Panc1 (cell line): ENCODE data around the gene CTNNA1. TPM values are rescaled to one million over a fixed set of nuclear protein-coding genes. Genes with fewer than 3 reads are reported as not detected.

Source experiments
- ATAC-seq: fragments of 200-7000 bp; cut with Tn5 transposase; 2 replicates; pipeline ENCODE4 v1.9.1; 2020; ENCODE audit warnings: mild to moderate bottlenecking, moderate library complexity
- BruUV-seq: library from RNA; stranded (reverse); fragments of 400-500 nt; replicated peaks from 2 replicates; lab custom pipeline; 2021; lab: Mats Ljungman, UMichigan
- CTCF ChIA-PET: fragments of 300-600 bp; sonication (Branson Sonifier 250); formaldehyde crosslinking; loops from one replicate; lab custom pipeline; 2022; ENCODE audit warnings: antibody characterized with exemption; lab: Charles Lee
- POLR2A ChIA-PET: fragments of 300-600 bp; sonication (Branson Sonifier 250); formaldehyde crosslinking; loops from one replicate; lab custom pipeline; 2022; ENCODE audit warnings: antibody characterized with exemption; lab: Charles Lee
- DNase-seq: peaks from one replicate; pipeline ENCODE4 v3.0.0-alpha.2; 2010; ENCODE audit warnings: low read depth, low spot score
- H3K27ac ChIP-seq: 2 replicates; pipeline ENCODE4 v1.5.1; 2011; ENCODE audit warnings: mild to moderate bottlenecking, low read length, inconsistent platforms
- H3K27me3 ChIP-seq: fragments of 200-500 bp; sonication (Bioruptor generic); 2 replicates; pipeline ENCODE4 v1.6.0; 2014; ENCODE audit warnings: low read length, inconsistent platforms; ENCODE audit not compliant: control insufficient read depth, insufficient read depth
- H3K36me3 ChIP-seq: fragments of 200-500 bp; sonication (Bioruptor generic); 2 replicates; pipeline ENCODE4 v1.5.1; 2014; ENCODE audit warnings: inconsistent platforms, mild to moderate bottlenecking, low read length, moderate library complexity; ENCODE audit not compliant: control insufficient read depth, insufficient read depth
- H3K4me1 ChIP-seq: 2 replicates; pipeline ENCODE4 v1.5.1; 2011; ENCODE audit warnings: inconsistent platforms, mild to moderate bottlenecking, low read length, moderate library complexity; ENCODE audit not compliant: control insufficient read depth, insufficient read depth
- H3K4me3 ChIP-seq, 2 experiments: 2 replicates each; pipeline ENCODE4 v1.5.1; 2011 to 2012; ENCODE audit warnings: low read depth in 2 of 2, low read length in 2 of 2, mild to moderate bottlenecking in 2 of 2, inconsistent platforms in 1 of 2, moderate library complexity in 1 of 2
- H3K9me3 ChIP-seq: fragments of 200-500 bp; sonication (Bioruptor generic); 2 replicates; pipeline ENCODE4 v1.5.1; 2014; ENCODE audit warnings: low read depth, mild to moderate bottlenecking, inconsistent platforms, low read length, moderate library complexity; ENCODE audit not compliant: control insufficient read depth, insufficient read depth
- POLR2AphosphoS5 ChIP-seq: IDR thresholded peaks from 2 replicates; pipeline ENCODE4 v1.6.1; 2012; ENCODE audit warnings: mild to moderate bottlenecking, low read depth, low read length, moderate library complexity
- SIN3A ChIP-seq: IDR thresholded peaks from 2 replicates; pipeline ENCODE4 v1.6.1; 2012; ENCODE audit warnings: low read depth, mild to moderate bottlenecking, low read length, moderate library complexity, borderline replicate concordance; ENCODE audit not compliant: insufficient read depth
- TCF7L2 ChIP-seq: IDR thresholded peaks from 2 replicates; pipeline ENCODE4 v1.6.1; 2011; ENCODE audit warnings: mild to moderate bottlenecking, low read depth, low read length, inconsistent platforms
- in situ Hi-C: cut with HindIII; loops from 2 replicates; pipeline ENCODE4 v1.10.0; 2016; ENCODE audit warnings: low sequenced_read_pairs, low pct_unique_long_range_greater_than_20kb
- intact Hi-C: fragments of 100-400 bp; cut with micrococcal nuclease; formaldehyde crosslinking; loops from one replicate; pipeline ENCODE4 v1.10.0; 2022; ENCODE audit not compliant: unreplicated experiment
- total RNA-seq: library from RNA; stranded (reverse); gene quantifications from one replicate; pipeline ENCODE4 v1.2.1, GENCODE V29; 2021; ENCODE audit not compliant: unreplicated experiment
- TF ChIP-seq, protein P1 (sequence below), 2 experiments: IDR thresholded peaks; 2 replicates each; pipeline ENCODE4 v1.6.1; 2011 to 2012; ENCODE audit warnings: low read depth in 2 of 2, control low read depth in 1 of 2, low read length in 1 of 2, mild to moderate bottlenecking in 1 of 2, moderate library complexity in 1 of 2; ENCODE audit not compliant: insufficient read depth in 1 of 2
- TF ChIP-seq, protein P2 (sequence below): fragments of 450-650 bp; IDR thresholded peaks from 2 replicates; pipeline ENCODE4 v1.5.1; 2017; ENCODE audit warnings: mild to moderate bottlenecking

The CTNNA1 gene
- total RNA-seq, 1 experiment from 2014 or later = 298 TPM

GRCh38 chr5:138775034-138775433 lies 21.8 kb downstream of the CTNNA1 start:
- no TSS peak for BruUV-seq
- Histone ChIP-seq H3K4me1 (no peaks in the 10 kb centered on the region), H3K36me3 (no peaks in the 10 kb centered on the region), H3K27ac (no peak overlapping the region), H3K9me3 (no peaks in the 10 kb centered on the region), H3K27me3 (no peaks in the 10 kb centered on the region), H3K4me3 (no peak overlapping the region)
- TF ChIP-seq, protein P1, sequence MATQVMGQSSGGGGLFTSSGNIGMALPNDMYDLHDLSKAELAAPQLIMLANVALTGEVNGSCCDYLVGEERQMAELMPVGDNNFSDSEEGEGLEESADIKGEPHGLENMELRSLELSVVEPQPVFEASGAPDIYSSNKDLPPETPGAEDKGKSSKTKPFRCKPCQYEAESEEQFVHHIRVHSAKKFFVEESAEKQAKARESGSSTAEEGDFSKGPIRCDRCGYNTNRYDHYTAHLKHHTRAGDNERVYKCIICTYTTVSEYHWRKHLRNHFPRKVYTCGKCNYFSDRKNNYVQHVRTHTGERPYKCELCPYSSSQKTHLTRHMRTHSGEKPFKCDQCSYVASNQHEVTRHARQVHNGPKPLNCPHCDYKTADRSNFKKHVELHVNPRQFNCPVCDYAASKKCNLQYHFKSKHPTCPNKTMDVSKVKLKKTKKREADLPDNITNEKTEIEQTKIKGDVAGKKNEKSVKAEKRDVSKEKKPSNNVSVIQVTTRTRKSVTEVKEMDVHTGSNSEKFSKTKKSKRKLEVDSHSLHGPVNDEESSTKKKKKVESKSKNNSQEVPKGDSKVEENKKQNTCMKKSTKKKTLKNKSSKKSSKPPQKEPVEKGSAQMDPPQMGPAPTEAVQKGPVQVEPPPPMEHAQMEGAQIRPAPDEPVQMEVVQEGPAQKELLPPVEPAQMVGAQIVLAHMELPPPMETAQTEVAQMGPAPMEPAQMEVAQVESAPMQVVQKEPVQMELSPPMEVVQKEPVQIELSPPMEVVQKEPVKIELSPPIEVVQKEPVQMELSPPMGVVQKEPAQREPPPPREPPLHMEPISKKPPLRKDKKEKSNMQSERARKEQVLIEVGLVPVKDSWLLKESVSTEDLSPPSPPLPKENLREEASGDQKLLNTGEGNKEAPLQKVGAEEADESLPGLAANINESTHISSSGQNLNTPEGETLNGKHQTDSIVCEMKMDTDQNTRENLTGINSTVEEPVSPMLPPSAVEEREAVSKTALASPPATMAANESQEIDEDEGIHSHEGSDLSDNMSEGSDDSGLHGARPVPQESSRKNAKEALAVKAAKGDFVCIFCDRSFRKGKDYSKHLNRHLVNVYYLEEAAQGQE (IDR thresholded peaks at IDR 0.05; ENCODE audit: insufficient read depth in 1 of 2, low read depth in 2 of 2, low read length in 1 of 2) = no peak
- TF ChIP-seq SIN3A = no peak
- no peak for TF ChIP-seq TCF7L2
- TF ChIP-seq POLR2AphosphoS5 = no peak
- TF ChIP-seq, protein P2, sequence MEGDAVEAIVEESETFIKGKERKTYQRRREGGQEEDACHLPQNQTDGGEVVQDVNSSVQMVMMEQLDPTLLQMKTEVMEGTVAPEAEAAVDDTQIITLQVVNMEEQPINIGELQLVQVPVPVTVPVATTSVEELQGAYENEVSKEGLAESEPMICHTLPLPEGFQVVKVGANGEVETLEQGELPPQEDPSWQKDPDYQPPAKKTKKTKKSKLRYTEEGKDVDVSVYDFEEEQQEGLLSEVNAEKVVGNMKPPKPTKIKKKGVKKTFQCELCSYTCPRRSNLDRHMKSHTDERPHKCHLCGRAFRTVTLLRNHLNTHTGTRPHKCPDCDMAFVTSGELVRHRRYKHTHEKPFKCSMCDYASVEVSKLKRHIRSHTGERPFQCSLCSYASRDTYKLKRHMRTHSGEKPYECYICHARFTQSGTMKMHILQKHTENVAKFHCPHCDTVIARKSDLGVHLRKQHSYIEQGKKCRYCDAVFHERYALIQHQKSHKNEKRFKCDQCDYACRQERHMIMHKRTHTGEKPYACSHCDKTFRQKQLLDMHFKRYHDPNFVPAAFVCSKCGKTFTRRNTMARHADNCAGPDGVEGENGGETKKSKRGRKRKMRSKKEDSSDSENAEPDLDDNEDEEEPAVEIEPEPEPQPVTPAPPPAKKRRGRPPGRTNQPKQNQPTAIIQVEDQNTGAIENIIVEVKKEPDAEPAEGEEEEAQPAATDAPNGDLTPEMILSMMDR = no peak
- ChIA-PET POLR2A (no interaction called here), CTCF (interaction anchor here (0.6 to 1.0 kb wide), 2 partner anchors 15 to 51 kb away, joined by 3 to 5 read pairs; no protein-coding TSS in a partner anchor)
- in situ Hi-C loops (no loop called here), intact Hi-C loops (no loop called here)
- no peak for ATAC-seq
- no peak for DNase-seq

- CTCF ChIA-PET = no interaction called here
These were observed 25.0 kb downstream of the CTNNA1 start for GRCh38 chr5:138778234-138778633.

More at GRCh38 chr5:138778234-138778633, 25.0 kb downstream of the CTNNA1 start:
- BruUV-seq = no TSS peak
- no peak for TF ChIP-seq POLR2AphosphoS5
- TF ChIP-seq, protein P2 = no peak
- no peak for TF ChIP-seq SIN3A
- TF ChIP-seq TCF7L2 = no peak
- TF ChIP-seq, protein P1 (IDR thresholded peaks at IDR 0.05; ENCODE audit: insufficient read depth in 1 of 2, low read depth in 2 of 2, low read length in 1 of 2) = no peak
- Histone ChIP-seq H3K4me3 (no peak overlapping the region), H3K9me3 (no peaks in the 10 kb centered on the region), H3K27me3 (no peaks in the 10 kb centered on the region), H3K4me1 (no peaks in the 10 kb centered on the region), H3K36me3 (peaks cover 3% of the 10 kb centered on the region; the same call in 1 of the 2 replicates), H3K27ac (no peak overlapping the region)
- DNase-seq = no peak
- intact Hi-C loops (no loop called here), in situ Hi-C loops (no loop called here)
- POLR2A ChIA-PET = no interaction called here
- ATAC-seq = no peak
